COLO829 (cell line): ENCODE measurements around the gene TLE2.

Experiments used
- DNase-seq: peaks from one replicate; pipeline ENCODE4 v3.0.0; 2012; ENCODE audit warnings: low spot score

The TLE2 gene

GRCh38 chr19:3029065-3029923 is at the start of gene TLE2:
TSS of gene TLE2 (minus strand) at chr19:3029280. CDS start at chr19:3028904, 376 bp downstream.
- no peak for DNase-seq

- no peak for DNase-seq
These were observed 46.7 kb upstream of the TLE2 start for GRCh38 chr19:3075605-3076431.

GRCh38 chr19:3073931-3074595 is 45.0 kb upstream of the TLE2 start:
- DNase-seq: no peak

DNA sequence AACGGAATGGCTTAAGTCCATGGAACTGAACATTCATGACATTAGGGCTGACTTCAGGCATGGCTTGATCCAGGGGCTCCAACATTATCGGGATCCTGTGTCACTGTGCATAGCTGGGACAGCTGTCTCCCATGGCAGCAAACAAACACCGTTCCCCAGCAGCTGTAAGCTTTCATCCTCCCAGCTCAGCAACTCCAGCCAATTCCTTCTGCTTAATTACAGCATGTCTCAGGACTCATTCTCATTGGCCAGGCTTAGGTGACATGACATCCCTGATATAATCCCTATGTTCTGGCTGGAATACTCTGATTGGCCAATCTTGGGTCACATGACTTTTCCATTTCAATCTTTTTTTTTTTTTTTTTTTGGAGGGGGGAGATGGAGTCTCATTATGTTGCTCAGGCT is 44.1 kb upstream of the TLE2 start:
- DNase-seq: peak; percentile 58

DNA sequence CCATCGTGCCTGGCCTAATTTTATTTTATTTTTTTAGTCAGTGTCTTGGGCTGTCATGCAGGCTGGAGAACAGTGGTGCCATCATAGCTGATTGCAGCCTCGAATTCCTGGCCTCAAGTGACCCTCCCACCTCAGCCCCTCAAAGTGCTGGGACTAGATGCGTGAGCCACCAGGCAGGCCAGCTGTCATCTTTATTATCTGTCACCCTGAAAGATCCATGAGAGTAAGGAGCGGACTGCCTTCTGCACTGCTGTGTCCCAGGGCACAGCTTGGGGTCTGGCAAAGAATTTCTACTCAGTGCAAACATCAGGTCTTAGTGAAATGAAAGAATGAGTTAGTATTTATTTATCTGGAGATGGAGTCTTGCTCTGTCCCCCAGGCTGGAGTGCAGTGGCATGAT is 42.7 kb upstream of the TLE2 start:
- DNase-seq: no peak

DNA sequence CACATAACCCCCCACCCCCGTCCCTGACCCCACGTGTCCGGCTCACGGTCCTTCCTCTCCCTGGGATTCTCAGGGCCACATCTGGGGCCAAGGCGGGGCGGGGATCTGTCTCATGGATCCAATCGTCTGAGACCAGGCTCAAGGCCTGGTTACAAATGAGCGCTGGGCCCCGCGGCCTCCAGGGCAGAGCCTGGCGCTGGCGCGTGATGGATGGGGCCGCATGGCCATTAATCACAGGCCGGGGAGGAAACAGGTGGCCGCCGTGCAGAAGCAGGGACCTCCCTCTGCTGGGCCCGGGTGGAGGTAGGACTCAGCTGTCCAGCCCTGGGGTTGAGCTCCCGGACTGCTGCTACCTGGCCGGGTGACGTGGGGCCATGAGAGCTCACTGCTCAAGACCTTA is 39.0 kb upstream of the TLE2 start:
- DNase-seq: no peak

- DNase-seq: no peak
These were observed 38.5 kb upstream of the TLE2 start for GRCh38 chr19:3067563-3067962.

DNA sequence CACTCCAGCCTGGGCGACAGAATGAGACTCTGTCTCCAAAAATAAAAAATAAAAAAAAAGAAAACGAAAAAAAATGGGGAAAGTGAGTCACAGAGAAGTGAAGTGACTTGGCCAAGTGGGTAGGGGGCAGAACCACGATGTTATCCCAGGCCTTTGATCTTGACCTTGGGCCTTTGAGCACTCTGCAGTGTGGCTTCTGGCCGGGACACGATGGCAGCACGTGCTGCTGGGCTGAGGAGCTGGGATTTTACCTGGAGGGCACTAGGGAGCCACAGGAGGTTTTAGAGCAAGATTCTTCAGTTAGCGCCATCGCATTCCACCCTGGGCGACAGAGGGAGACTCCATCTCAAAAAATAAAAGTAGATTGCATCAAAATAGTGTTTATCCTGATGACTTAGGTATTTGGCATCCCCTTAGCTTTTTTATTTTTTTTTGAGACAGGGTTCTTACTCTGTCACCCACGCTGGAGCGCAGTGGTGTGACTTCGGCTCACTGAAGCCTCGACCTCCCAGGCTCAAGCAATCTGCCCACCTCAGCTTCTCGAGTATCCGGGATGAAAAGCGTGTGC is 37.5 kb upstream of the TLE2 start:
- DNase-seq: no peak

GRCh38 chr19:3065675-3066357 is 36.7 kb upstream of the TLE2 start:
- no peak for DNase-seq

GRCh38 chr19:3064011-3064330 is 34.9 kb upstream of the TLE2 start:
- DNase-seq: no peak

DNA sequence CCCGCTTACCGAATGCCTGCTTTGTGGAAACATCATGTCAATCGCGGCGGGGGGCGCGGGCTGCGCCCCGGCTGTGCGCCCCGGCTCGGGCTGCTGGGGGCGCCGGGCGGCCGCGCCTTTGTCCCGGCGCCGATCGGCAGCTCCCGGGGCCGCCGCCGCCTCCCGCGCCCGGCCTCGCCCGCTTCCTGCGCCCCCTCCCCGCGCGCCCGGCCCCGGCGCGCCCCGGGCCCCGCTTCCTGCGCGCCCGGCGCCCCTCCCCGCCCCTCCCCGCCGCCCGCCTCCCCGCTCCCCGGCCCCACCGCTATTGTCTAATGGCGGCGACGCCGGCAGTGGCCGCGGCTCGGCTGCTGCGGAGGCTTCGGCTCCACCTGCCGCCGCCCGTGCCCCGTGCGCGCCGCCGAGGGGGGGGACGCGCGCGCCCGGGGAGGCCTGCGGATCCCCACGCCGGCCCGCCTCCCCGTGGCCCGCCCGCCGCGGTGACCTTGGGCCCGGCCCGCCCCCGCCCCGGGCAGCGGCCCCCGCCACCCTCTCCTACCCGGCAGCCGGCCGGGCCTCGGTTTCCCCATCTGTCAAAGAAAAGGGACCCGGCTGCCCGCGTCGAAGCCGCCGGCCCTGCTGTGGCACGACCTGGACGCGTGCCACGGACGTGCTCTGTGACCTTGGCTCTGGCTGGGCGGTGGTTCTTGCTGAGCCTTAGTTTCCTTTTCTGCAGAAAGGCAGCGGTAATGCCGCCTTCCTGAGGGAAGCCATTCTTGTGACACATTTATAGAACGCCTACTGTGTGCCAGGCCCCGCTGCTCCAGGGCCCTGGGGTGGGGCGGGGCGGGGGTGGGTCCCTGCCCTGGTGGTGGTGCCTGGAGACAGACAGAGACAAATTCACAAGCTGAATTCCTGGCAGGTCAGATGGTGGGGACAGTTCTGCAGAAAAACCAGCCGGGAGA is 33.4 kb upstream of the TLE2 start, which contains the start of gene TLE5:
Gene TLE5, minus strand, starts transcription at position 331 of the 941 bp plus-strand sequence. Its CDS starts 295 bp downstream, at position 36.
- DNase-seq: no peak

DNA sequence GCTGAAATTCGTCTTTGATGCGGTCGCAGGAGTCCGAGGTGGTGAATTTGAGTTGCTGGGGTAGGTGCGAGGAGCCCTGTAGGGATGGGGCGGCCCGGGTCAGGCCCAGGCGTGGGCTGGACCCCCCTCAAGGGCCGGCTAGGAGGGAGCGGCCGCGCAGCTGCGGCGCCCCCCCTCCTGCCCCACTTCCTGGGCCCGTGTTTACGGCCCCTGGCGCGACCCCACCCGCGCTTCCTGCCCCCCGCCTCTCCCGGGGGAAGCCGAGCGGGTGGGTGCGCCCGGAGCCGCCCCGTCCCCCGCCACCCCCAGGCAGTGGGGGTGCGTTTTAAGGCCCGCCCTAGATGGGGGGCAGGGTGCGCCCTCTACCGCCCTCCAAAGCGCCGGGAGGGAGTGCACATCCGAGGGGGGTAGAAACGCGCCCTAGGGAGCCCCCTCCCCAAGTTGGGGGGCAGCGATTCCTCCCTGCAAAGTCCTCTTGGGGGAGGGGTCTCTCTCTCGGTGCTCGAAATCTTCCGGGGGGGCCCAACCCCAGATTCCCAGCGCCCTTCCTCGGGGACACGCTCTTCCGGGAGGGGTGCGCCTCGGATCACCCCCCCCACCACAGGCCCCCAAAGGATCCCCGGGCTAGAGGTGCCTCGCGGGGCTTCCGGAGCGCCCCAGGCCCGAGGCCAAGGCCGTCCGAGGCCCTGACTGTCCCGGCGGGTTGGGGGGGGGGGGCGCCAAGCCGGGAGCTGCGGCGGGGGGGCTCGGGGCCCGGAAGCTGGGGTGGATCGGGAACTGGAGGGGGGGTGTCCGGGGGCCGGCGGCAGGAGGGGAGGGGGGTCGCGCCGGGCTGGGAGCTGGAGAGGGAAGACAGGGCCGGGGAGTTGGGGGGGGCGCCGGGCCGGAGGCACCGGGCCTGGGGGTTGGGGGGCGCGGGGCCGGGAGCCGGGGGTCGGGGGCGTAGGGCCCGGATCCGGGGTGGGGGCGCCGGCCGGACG is 32.4 kb upstream of the TLE2 start:
- no peak for DNase-seq

GRCh38 chr19:3060857-3061181 is 31.7 kb upstream of the TLE2 start:
- no peak for DNase-seq

DNA sequence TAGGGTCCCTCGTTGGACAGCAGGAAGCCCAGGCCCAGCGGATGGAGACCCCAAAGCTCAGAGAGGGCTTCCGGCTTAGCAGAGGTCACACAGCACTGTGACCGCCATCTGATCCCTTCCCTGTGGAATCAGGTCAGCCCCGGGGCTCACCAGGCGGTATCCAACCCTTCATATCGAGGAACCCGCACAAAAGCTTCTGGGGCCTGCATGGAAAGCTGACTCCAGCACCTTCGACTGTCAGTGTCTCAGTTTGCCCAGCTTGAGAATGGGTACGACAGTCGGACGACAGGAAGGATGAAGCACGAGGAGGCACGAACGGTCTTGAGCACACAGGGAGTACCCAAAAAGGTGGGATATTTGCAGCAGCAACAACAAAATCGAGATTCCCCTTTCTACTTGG is 30.6 kb upstream of the TLE2 start:
- DNase-seq: no peak

GRCh38 chr19:3058821-3059314 is 29.8 kb upstream of the TLE2 start:
- DNase-seq: no peak

DNA sequence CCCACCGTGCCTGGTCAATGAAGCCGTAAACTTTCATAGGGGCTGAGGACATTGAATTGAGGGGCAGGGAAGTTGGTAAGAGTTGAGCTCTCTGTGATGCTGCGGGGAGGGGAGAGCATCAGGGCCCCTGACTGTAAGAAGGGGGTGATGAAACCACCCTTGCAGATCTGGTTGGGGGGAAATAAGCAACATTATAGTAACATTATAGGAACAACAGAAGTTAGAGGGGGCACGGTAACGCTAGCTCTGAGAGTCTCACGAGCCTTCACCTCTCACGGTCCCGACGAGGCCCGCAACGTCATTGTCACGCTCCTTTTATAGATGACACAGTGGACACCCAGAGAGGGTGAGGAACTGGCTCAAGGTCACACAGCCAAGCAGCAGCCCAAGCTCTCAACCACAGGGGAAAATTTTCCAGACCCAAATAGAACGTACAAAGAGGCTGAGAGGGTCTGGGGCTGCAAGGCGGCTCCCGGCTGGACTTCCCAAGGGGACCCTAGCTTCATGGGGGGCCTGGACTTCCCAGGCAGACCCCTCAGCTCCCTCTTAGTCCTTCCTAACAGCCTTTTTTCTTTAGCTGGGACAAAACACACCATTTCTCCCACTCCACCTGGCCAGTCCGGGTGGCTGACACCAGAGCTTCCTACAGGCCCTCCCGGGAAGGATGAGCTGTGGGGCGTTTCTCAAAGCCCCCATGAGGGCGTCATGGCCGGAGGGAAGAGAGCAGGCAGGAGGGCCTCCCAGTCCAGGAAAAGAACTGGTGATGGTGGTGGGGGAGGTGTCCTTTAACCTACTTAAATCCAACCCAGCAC is 29.1 kb upstream of the TLE2 start:
- no peak for DNase-seq

- DNase-seq: no peak
These were observed 28.2 kb upstream of the TLE2 start for GRCh38 chr19:3057275-3057714.

DNA sequence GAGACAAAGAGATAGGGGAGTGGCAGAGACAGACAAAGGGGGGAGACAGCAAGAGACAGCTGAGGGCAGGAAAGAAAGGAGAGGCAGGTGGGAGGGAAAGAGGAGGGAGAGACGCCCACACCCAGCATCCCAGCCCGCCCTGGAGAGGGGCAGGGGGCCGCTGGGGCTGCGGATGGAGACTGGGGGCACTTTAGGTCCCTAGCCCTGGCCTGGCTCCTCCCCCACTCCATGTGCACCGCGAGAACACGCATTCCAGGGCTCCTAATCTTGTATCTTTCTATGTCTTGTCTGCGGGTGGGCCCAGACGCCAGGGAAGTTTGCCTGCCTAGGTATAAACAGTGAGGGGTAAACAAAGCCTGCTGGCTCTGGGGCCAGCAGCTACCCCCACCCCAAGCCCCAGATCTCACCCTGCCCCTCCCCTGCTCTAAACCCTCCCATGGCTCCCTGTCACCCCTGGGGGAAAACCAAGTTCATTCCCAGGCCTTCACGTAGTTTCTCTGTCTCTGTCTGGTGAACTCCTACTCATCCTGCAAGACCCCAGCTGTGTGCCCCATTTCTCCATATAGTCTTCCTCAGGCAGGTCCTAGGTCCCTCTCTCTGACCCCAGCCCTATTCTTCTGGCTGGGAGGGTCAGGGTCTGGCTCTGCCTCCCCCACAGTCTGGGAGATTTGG is 27.5 kb upstream of the TLE2 start:
- no peak for DNase-seq
